OCI-M1 (cell line): ENCODE data around the gene ADAMTS7.
"Not testable (repeated sequence)": the region's sequence is repeated elsewhere in the genome, so short reads cannot be mapped to it uniquely, and the experiment has no call there.

Experiments
- DNase-seq: peaks from one replicate; lab custom pipeline; 2025; lab: John Stamatoyannopoulos, UW

The ADAMTS7 gene

DNA sequence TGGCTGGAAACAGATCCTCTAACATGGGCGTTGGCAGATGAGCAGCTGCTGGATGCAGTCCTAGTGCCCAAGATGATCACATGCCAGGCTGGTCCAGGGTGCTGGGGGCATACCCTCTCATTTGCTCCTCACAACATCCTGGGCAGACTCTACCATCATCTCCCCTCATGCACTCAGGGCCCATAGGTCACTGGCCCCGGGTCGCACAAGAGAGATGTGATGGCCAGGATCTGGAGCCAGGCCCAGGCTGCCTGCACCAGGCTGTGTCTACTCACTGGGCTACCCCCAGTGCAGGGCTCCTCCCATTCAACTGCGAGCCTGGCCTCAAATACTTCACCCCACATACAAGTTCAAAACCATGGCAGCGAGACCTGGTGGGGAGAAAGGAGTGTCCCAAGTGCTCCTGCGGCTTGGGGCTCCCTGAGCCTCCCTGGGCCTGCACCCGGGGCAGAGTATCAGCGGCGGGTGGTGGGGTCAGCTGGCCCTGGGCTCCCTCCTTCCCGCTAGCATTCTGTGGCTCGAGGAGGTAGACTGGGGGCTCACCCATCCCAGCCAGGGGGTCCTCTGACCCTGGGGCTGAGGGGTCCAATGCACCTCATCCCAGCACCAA is 32.0 kb downstream of the ADAMTS7 start:
- DNase-seq, result not testable (repeated sequence)

DNA sequence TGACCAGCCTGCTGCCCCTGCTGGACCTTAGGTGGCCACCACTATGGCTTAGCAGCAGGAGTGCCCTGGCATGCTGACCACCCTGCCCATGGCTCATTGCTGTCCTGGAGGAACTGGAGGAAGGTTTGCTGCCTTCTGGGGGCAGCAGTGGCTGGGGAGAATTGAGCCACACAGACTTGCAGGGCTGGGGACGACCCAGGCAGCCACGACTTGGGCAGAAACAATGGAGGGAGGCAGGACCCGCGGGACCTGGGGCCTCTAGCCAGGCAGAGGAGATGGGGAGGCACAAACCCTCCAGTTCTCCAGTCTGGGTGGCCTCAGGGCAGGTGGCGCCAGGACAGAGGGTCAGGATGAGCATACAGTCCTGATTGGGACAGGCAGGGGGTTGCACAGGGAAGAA is 32.8 kb downstream of the ADAMTS7 start:
- DNase-seq, result no peak

DNA sequence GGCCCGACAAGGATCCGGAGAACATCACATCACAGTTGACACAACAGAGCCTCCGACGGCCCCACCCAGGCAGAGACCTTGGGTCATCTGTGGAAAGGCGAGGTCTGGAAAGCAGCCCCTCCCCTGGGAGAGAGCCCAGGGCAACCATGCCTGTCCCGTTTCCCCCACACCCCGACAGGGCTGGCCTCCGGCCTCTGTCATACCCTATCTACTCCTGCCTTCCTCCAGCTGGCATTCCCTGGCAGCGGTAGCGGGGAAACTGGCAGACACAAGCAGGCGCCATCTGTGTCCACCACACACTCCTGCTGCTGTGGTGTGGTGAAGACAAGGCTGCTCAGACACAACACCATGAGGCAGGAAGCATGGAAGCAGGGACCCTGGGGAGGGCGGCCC is 33.3 kb downstream of the ADAMTS7 start:
- not testable (repeated sequence) for DNase-seq

DNA sequence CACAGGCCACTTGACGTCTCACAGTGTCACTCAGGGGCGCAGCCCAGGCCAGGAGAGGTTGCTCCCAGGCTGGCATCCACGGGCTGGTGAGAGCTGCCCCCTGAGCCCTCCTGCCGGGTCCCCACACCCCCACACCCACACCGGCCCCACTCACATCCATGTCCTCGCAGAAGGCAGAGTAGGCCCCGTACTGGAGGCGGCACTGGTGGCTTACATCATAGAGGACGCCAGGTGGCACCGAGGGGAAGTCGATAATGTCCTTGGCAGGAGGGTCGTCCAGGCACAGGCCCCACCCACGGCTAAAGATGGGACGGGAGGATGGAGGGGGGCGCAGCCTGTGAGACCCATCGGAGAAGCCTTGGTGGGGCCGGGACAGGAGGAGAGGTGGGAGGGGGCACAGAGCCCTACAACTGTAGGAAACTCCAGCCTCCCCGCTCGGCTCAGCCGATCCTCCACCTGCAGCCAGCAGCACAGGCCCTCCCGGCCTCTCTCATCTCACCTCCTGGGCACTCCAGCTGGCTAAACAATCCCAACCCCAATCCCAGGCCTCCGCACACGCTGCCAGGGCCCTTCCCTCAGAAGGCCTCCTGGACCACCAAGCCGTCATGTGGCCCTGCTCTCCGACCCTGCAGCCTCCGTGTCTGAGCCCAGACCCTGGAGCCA is 33.8 kb downstream of the ADAMTS7 start:
- DNase-seq, result not testable (repeated sequence)

DNA sequence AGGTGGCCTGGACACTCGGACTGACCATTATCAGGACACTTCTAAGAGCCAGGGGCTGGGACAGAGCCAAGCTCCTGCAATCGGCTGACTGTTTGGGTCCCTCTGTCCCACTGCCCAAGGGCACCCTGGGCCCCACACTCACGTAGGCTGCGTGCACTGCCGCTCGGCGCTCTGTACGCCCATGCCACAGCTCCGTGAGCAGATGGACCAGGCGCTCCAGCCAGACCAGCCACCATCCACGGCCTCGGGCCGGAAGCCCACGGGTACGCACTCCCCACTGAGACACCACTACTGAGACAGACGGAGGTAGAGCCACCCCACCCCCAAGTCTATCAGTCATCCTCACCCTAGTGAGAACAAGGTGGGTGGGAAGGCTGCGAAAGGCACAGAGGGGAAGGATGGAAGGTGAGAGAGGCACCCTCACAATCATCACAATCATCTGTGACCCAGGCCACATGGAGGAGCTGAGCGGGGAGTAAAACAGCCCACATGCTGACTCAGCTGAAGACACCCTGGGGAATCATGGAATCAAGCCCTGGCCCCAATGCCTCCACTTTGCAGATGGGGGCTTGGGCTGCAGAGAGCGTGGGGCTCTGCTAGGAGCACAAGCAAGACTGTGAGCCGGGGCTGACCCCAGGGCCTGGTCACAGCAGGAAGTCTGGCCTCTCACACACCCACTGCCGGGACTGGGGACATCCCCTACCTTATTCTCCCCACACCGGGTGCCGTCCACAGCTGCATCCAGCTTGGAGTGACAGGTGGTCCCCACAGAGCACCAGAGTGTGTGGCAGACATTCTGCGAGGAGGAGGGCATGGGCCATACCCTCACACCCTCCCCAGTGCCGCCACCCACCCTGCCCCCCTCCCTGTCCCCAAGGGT is 35.0 kb downstream of the ADAMTS7 start:
- not testable (repeated sequence) for DNase-seq

DNA sequence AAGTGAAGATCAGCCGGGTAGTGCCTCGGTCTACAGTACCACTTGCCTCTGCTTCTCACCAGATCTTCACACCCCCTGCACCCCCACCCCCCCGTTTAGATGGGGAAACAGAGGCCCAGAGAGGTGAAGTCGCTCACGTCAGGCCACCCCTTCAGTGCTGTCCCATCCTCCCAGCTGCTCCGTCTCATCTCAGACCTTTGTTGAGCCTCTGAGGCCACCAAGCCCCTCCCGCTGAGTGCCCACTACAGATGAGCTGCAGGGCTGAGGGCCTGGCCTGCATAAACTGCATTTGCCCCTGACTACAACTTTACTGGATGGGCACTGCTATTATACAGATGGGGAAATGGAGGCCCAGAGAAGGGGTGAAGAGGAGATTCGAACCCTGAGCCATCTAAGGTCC is 35.8 kb downstream of the ADAMTS7 start:
- DNase-seq, result no peak

DNA sequence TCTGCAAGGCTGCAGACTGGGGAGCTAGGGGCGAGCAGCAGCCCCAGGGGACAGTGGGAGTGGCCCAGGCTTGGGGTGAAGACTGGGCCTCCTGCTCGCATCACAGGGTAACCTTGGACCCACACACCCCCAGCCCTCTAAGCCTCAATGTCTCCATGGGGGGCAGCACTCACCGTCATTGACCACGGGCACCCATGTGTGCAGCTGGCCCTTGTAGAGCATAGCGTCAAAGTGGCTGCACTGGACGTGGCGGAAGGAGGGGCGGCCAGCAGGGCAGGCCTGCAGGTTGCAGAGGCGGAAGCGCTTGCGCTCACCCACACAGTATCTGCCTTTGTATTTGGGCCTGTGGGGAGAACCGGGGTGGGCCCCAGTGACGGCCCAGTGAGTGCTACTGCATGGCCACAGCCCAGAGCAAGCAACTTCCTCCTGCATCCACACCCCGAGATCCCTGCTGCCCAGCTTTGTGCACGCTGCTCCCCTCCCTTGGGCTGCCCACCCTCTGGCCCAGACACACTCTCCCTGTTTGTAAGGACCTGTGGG is 36.7 kb downstream of the ADAMTS7 start:
- DNase-seq, result not testable (repeated sequence)

DNA sequence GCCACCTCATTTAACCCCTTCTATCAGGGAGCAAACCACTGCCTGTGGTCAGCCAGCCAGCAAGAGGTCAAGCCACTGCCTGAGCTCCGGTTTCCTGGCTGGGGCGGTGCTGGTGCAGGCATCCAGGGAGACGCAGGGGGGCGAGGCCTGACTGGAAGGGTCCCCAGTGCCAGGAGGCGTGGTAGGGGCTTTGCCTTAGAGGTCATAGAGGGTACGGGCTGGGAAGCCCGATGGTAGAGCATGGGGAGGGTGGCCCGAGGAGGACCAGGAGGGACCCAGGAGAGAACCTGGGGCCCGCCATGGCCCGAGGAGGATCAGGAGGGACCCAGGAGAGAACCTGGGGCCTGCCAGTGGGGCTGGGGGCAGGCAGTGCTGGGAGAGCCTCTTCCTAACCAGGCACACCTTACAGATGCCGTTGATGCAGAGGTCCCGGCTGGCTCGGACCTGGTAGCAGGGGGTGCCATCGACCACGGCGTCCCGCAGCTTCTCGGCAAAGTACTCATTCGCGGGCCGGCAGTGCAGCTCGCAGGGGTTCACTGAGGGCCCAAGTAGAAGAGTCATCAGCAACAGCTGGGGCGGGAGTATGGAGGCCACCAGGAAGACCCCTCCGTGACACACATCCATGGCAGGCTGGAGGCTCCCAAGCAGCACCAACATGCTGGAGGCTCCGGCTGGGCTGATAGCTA is 37.4 kb downstream of the ADAMTS7 start:
- DNase-seq, result not testable (repeated sequence)

DNA sequence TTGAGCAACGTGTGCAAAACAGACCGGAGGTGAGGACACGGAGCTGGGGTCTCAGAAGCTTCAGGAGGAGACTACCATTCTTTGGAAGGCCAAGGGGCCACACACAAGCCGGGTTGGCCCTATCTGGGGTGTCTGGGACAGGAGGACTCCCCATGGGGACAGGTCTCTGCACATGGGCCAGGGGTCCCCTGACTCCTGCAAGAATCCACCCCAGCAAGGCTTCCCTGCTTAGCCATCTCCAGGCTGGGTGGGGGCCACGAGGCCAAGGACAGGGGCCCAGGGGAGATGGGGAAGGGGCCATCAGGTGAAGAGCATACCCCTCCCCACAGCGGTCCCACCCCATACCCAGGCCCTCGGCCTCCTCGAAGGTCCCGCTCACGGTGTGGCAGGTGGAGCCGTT is 38.5 kb downstream of the ADAMTS7 start:
- no peak for DNase-seq

DNA sequence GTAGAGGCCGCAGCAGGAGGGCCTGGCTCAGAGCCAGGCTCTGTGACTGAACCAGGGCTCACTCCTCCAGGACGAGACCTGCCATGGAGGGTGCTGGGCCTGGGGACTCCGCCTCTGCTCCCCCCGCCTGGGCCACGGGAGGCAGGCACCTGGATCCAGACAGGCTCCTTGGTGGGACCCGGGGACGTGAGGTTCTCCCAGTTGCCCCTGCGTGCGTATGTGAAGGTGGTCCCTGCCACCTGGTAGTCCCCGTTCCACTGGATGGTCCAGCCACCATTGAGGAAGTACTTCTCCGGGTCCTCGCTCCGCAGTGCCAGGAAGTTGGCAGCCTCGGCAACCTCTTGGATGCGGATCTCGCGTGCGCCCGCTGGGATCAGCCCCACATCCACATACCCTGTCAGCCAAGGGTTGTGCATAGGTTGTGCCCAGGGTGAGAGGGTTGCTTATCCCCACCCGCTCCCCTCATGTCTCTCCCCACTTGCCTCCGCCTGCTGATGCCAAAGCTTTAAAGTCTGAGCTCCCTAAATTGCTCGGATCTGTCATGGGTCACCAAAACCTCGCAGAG is 39.7 kb downstream of the ADAMTS7 start:
- not testable (repeated sequence) for DNase-seq

DNA sequence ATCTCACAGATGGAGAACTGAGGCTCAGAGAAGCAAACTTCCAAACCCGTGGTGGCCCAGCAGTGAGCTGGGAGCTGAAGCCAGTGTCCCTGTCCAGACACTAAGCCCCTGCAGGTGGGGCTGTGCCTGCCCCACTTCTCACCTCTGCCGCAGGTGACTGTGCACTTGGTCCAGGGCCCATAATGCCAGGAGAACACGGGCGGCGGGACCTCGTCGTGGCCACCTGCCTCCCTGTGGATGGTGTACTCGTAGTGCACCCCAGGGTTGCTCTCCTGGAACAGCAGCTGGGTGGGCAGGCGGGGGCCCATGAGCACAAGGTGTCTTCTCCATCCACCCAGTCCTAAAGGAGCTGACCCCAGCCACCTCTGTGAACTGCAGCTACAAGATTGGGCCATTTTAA is 40.2 kb downstream of the ADAMTS7 start:
- DNase-seq, result not testable (repeated sequence)

DNA sequence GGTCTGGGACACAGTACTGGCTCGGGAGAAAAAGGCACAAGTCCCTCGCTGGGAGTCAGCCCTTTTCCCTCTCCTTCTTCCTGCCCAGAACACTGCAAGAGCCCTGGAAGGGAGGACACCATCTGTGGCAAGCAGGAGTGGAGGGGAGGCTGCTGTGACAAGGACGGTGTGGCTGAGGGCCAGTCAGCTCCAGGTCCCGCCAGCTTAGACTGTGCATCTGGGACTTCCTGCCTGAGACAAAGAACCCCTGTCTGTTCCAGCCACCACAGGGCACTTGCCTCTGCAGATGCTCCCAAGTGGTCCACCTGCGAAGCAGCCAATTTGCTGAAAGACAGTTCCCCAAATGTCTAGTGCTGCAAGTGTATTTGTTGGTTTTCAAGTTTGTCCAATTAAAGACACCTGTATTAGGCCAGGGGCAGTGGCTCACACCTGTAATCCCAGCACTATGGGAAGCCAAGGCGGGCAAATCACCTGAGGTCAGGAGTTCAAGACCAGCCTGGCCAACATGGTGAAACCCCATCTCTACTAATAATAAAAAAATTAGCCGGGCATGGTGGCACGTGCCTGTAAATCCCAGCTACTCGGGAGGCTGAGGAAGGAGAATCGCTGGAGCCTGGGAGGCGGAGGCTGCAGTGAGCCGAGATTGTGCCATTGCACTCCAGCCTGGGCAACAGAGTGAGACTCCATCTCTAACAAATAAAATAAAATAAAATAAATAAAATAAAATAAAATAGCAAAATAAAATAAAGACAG is 41.6 kb downstream of the ADAMTS7 start:
- not testable (repeated sequence) for DNase-seq

DNA sequence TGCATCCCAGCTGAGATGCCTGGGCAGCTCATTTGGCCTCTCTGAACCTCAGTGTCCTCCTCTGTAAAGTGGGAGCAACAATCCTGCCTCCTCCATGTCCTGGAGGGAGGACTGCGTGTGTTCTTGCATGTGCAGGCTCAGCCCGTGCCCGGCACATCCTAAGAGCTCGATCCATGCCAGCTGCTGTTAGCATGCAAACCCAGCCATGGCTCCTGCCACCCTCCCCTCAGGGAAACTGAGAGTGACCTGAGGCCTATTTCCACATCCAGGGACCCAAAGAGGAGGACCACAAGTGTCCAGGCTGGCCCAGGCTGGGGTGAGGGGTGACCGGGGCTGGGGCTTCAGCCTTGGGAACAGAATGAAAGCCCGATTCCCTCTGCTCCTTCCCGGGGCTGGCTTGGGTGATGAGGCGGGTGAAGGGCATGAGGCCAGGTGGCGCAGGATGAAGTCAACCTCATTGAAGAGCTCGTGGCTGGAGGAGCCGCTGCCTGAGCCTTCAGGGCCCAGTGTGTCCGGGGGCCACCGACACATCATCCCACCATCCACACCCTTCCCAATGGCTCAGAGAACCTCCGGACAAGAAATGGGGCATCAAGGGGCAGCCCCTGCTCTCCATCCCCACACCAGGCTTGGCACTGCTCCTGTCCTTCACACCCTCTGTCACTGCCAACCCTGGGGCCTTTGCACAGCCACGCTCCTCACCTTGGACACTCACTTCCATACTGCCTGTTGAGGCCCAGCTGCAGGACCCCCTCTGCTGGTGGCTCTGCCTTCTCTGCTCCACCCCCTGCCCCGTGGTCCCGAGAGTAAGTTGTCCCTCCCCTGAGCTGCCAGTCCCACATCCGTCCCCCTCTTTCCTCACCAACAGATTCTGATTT is 42.5 kb downstream of the ADAMTS7 start:
- DNase-seq, result no peak

DNA sequence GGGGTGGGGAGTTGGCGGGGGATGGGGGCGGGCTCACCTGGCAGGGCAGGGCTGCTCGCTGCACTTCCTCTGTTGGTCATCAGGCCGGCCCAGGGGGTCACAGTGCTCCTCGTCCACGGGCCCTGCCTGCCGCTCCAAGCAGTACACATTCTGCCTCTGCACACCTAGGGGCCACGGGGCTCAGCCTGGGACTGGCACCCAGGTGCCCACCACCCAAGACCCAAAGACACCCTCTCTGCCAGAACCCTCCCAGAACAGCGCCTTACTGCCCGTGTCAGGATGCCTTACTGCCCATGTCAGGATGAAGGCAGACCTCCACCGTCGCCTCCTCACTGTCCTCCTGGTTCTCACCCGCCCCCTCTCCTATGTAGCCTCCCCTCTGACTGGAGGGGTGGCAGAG is 43.2 kb downstream of the ADAMTS7 start:
- DNase-seq, result no peak

DNA sequence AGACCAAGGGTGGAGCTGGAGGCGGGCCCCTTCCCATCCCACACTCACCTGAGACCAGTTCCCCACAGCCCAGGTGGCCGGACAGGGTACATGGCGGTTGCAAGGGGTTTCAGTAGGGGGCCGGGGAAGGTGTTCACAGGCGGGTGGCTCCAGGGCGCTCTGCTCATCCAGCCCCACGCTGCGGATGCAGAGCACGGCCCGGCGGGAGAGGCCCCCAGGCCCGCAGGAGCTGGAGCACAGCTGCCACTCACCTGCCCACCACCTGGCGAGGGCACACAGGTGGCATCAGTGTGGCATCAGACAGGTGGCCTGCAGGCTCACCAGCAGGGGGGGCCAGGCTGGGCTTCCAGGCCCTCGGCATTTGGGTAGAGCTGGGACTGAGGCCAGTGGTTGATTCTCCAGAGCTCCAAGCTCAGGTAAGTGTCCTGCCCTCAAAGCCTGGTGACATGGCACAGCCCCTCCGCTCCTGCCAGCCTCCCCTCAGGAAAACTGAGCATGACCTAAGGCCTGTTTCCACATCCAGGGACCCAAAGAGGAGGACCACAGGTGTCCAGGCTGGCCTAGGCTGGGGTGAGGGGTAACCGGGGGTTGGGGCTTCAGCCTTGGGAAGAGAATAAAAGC is 43.8 kb downstream of the ADAMTS7 start:
- DNase-seq, result no peak

DNA sequence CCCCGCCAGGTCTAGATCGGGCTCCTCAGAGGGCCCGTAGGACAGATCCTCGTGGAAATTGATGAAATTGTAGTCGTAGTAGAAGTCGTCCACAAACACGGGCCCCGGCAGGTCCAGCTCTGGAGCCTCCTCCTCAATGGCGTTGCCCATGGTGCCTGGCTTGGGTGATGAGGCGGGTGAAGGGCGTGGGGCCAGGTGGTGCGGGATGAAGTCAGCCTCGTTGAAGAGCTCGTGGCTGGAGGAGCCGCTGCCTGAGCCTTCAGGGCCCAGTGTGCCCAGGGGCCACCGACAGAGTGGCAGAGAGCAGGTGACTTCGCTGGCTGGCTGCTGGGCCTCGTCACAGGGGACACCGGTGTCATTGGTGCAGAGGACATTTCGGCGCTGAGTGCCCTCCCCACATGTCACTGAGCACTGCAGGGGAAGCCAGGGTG is 44.6 kb downstream of the ADAMTS7 start:
- DNase-seq, result not testable (repeated sequence)

DNA sequence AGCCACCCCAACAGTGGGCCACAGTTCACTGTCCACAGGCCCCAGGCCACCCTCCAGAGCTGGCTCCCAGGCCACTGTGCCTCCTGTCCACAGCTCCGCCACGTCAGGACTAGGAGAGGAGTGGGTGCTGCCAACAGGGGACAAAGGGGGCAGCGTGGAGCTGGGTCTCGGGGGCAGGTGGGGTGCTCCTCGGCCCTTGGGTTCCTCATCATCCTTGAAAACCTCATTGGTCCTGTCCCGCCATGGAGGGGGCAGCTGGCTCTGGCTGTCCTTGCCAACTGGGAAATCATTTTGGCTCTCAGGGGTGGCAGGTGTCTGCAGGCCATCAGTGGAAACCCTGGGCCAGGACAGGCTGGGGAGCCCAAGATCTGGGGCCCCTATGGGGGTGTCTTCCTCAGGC is 45.2 kb downstream of the ADAMTS7 start:
- no peak for DNase-seq

DNA sequence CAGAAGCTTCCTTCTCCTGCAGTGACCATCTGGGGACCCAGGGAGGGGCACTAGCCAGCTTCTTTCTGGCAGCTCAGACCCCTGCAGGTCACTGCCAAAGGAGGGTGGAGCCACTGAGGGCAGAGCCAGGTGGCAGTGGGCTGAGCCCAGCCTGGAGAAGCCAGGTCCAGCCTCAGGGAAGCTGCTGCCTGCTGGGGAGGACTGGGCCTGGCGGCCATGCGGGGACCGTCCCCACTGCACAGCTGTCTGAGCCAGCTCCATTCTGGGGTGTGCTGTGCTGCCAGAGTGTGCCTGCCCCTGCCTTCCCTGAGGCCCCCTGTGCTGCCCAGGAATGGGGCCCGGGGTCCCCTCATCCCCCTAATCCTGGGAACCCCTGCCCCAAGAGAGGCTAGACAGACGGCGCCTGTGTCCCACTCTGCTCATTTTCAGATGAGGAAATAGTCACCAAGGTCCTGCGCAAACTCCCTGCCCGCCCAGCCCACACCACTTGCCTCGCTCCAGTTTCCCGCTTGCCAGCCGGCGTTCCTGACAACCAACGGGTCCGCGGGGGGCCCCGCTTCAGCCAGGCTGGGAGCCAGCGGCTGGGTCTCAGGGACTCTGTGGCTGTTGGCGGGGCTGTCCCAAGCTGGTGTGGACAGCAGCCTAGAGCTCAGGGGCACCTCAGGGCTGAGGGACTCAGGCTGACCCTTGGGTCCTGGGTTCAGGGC is 46.0 kb downstream of the ADAMTS7 start:
- not testable (repeated sequence) for DNase-seq
